ENCODE data around the gene DKC1. TPM values are rescaled to one million over a fixed set of nuclear protein-coding genes. Genes with fewer than 3 reads are reported as not detected.

DKC1 gene
- total and polyA plus RNA-seq, 2 experiments from 2014 or later, result 120 to 165 TPM

- TF ChIP-seq ZNF462 (CRISPR knock-in tag; IDR thresholded peaks at IDR 0.05) (no peak), POLR2AphosphoS5 (IDR thresholded peaks at IDR 0.05; ENCODE audit: low read depth) (no peak)
Observed at GRCh38 chrX:154739952-154740465, 22.7 kb upstream of the DKC1 start (continued).

- DNase-seq (ENCODE audit: low spot score) (no peak), ATAC-seq (no peak)
- Histone ChIP-seq H3K9me2 (ENCODE audit: insufficient read depth) (no peaks in the 10 kb centered on the region), H3F3A (replicated peaks; ENCODE audit: low read depth) (no peaks in the 10 kb centered on the region), H3K4me3 (no peak overlapping the region), H3K36me3 (ENCODE audit: insufficient read depth) (no peaks in the 10 kb centered on the region), H3K4me1 (ENCODE audit: insufficient read depth) (no peaks in the 10 kb centered on the region), H3K79me2 (replicated peaks; ENCODE audit: insufficient read depth) (no peaks in the 10 kb centered on the region), H3K27ac (ENCODE audit: low read depth) (no peak overlapping the region), H3K27me3 (ENCODE audit: insufficient read depth) (no peaks in the 10 kb centered on the region), H3K4me2 (no peak overlapping the region), H4K20me1 (replicated peaks; ENCODE audit: insufficient read depth) (no peaks in the 10 kb centered on the region), H2AFZ (no peak overlapping the region)
- Mint-ChIP-seq H3K4me3 (no peak overlapping the region), H3K4me1 (no peaks in the 10 kb centered on the region), H3K36me3 (ENCODE audit: low read depth) (no peaks in the 10 kb centered on the region), H3K27me3 (ENCODE audit: insufficient read depth, low read depth, poor library complexity) (no peaks in the 10 kb centered on the region), H3K9me3 (no peaks in the 10 kb centered on the region; the same call in 2 of the 3 replicates), H3K27ac (no peak overlapping the region)
- TF ChIP-seq ZNF462 (CRISPR knock-in tag; IDR thresholded peaks at IDR 0.05) (no peak), ZNF114 (CRISPR knock-in tag; IDR thresholded peaks at IDR 0.05) (no peak), JUNB (IDR thresholded peaks at IDR 0.05; ENCODE audit: unreplicated experiment) (no peak), REST (IDR thresholded peaks at IDR 0.05; ENCODE audit: unreplicated experiment) (no peak)
Observed at GRCh38 chrX:154742613-154743012, 20.1 kb upstream of the DKC1 start.

Data from GM23338 (cell line).